ENCODE results near the gene AKAP8L.

The AKAP8L gene

GRCh38 chr19:15372891-15373301 lies 45.9 kb downstream of the AKAP8L start:
- TF ChIP-seq CTCF (IDR thresholded peaks at IDR 0.05; ENCODE audit: low read depth, low read length), result no peak

GRCh38 chr19:15372470-15372869 lies 46.3 kb downstream of the AKAP8L start:
- no peak for DNase-seq (ENCODE audit: extremely low read depth, low read depth)
- TF ChIP-seq CTCF (IDR thresholded peaks at IDR 0.05; ENCODE audit: low read depth, low read length), result no peak

More at GRCh38 chr19:15372891-15373301, 45.9 kb downstream of the AKAP8L start:
- DNase-seq (ENCODE audit: extremely low read depth, low read depth), result no peak

GRCh38 chr19:15371786-15372380 lies 46.9 kb downstream of the AKAP8L start:
- DNase-seq (ENCODE audit: extremely low read depth, low read depth), result no peak
- TF ChIP-seq CTCF (IDR thresholded peaks at IDR 0.05; ENCODE audit: low read depth, low read length), result no peak

- TF ChIP-seq CTCF (IDR thresholded peaks at IDR 0.05; ENCODE audit: low read depth, low read length), result no peak
- no peak for DNase-seq (ENCODE audit: extremely low read depth, low read depth)
These were observed 47.7 kb downstream of the AKAP8L start for GRCh38 chr19:15371119-15371518.

- no peak for TF ChIP-seq CTCF (IDR thresholded peaks at IDR 0.05; ENCODE audit: low read depth, low read length)
- DNase-seq (ENCODE audit: extremely low read depth, low read depth), result no peak
These were observed 49.2 kb downstream of the AKAP8L start for GRCh38 chr19:15369594-15369891.

- TF ChIP-seq CTCF (IDR thresholded peaks at IDR 0.05; ENCODE audit: low read depth, low read length), result no peak
- no peak for DNase-seq (ENCODE audit: extremely low read depth, low read depth)
These were observed 49.8 kb downstream of the AKAP8L start for GRCh38 chr19:15368798-15369593.

- no peak for DNase-seq (ENCODE audit: extremely low read depth, low read depth)
- TF ChIP-seq CTCF (IDR thresholded peaks at IDR 0.05; ENCODE audit: low read depth, low read length), result no peak
These were observed 50.6 kb downstream of the AKAP8L start for GRCh38 chr19:15368051-15368632.
